Esophagus muscularis mucosa (tissue), 4 donors: ENCODE data around the gene CHST15. TPM values are rescaled to one million over a fixed set of nuclear protein-coding genes. Genes with fewer than 3 reads are reported as not detected.

ENCODE experiments used
- DNase-seq: peaks from one replicate; pipeline ENCODE4 v3.0.0-alpha.2; 2017; ENCODE audit errors: extremely low spot score
- H3K27ac ChIP-seq, 4 donors: fragments of 200-600 bp; sonication (generic); replicated peaks in 1 of 4; 1 replicate in 3 of 4; 2 replicates in 1 of 4; pipeline ENCODE4 v1.5.1; 2016 to 2019; ENCODE audit warnings: mild to moderate bottlenecking in 1 of 4
- H3K27me3 ChIP-seq, 4 donors: fragments of 200-600 bp; sonication (generic); one replicate each; pipeline versions ENCODE4 v1.5.1 to v1.6.0; 2016 to 2019
- H3K36me3 ChIP-seq, 4 donors: fragments of 200-600 bp; sonication (generic); one replicate each; pipeline ENCODE4 v1.5.1; 2016 to 2019
- H3K4me1 ChIP-seq, 4 donors: fragments of 200-600 bp; sonication (generic); one replicate each; pipeline ENCODE4 v1.5.1; 2016 to 2019
- H3K4me3 ChIP-seq, 4 donors: fragments of 200-600 bp; sonication (generic); 1 replicate in 2 of 4; 2 replicates in 2 of 4; pipeline ENCODE4 v1.5.1; 2016 to 2019; ENCODE audit warnings: mild to moderate bottlenecking in 4 of 4, moderate library complexity in 1 of 4
- H3K9me3 ChIP-seq, 4 donors: fragments of 200-600 bp; sonication (generic); 1 replicate in 3 of 4; 2 replicates in 1 of 4; pipeline ENCODE4 v1.5.1; 2016 to 2019
- EP300 ChIP-seq: sonication (generic); formaldehyde crosslinking; IDR thresholded peaks from one replicate; pipeline ENCODE4 v1.6.1; 2017; ENCODE audit warnings: antibody characterized with exemption
- POLR2A ChIP-seq: fragments of 450-650 bp; IDR thresholded peaks from one replicate; pipeline ENCODE4 v1.6.1; 2017; ENCODE audit warnings: antibody characterized with exemption, moderate library complexity, mild to moderate bottlenecking, low read depth
- POLR2AphosphoS5 ChIP-seq, 2 donors: sonication (generic); formaldehyde crosslinking; IDR thresholded peaks; one replicate each; pipeline ENCODE4 v1.6.1; 2017; ENCODE audit warnings: antibody characterized with exemption in 2 of 2
- WGBS: methylation state at CpG from one replicate; pipeline ENCODE4 v1.1.5; 2018; 5-methylcytosine and 5-hydroxymethylcytosine counted together
- intact Hi-C: fragments of 100-400 bp; cut with DNase I; formaldehyde crosslinking; loops from one replicate; pipeline ENCODE4 v1.15.1; 2023
- total RNA-seq, 4 donors: library from RNA; depleted of rRNA; stranded (reverse); fragments of >200 nt; gene quantifications; one replicate each; pipeline versions ENCODE4 v1.1.0 to v1.2.1, GENCODE V29; 2016
- TF ChIP-seq, protein P1 (sequence below), 3 experiments: fragments of 200-600 bp in 2 of 3; fragments of 450-650 bp in 1 of 3; sonication (generic) in 2 of 3; IDR thresholded peaks; one replicate each; pipeline ENCODE4 v1.5.1; 2017 to 2019; ENCODE audit warnings: antibody characterized with exemption in 3 of 3, mild to moderate bottlenecking in 2 of 3, moderate library complexity in 1 of 3

Gene CHST15
- total RNA-seq, 4 donors from 2014 or later, result 48.2 to 76.1 (median 62.5) TPM

DNA sequence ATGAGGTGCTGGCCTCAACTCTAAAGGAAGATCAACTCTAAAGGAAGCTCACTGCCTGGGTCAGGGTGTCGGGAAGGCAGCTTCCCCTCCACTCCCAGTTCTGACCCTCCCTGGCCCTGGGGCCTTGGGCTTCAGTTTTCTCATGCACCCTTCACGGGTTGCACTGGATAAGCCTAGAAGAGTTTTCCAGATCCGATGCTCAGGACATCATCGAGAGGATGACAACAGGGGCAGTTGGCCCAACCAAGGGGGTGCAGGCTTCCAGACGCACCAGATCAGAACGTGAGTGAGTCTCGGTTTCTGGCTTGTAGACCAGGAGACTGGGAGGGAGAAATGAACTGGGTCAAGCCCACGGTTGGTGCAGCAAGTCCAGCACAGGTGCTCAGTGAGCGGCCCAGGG, 34.2 kb upstream of the CHST15 start:
- Histone ChIP-seq H3K27ac (no peak overlapping the region), H3K27me3 (no peaks in the 10 kb centered on the region), H3K4me3 (no peak overlapping the region), H3K4me1 (peaks cover 0 to 5% (median 2%) of the 10 kb centered on the region in 4 donors), H3K36me3 (no peaks in the 10 kb centered on the region), H3K9me3 (no peaks in the 10 kb centered on the region)
- DNase-seq, result no peak
- WGBS, result 94% methylated on average over 4 of the region's 9 CpGs
- intact Hi-C loops, result no loop called here
- TF ChIP-seq EP300 (no peak), POLR2AphosphoS5 (IDR thresholded peaks at IDR 0.05) (no peak), POLR2A (no peak)
- TF ChIP-seq, protein P1, sequence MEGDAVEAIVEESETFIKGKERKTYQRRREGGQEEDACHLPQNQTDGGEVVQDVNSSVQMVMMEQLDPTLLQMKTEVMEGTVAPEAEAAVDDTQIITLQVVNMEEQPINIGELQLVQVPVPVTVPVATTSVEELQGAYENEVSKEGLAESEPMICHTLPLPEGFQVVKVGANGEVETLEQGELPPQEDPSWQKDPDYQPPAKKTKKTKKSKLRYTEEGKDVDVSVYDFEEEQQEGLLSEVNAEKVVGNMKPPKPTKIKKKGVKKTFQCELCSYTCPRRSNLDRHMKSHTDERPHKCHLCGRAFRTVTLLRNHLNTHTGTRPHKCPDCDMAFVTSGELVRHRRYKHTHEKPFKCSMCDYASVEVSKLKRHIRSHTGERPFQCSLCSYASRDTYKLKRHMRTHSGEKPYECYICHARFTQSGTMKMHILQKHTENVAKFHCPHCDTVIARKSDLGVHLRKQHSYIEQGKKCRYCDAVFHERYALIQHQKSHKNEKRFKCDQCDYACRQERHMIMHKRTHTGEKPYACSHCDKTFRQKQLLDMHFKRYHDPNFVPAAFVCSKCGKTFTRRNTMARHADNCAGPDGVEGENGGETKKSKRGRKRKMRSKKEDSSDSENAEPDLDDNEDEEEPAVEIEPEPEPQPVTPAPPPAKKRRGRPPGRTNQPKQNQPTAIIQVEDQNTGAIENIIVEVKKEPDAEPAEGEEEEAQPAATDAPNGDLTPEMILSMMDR (IDR thresholded peaks at IDR 0.05), result no peak

DNA sequence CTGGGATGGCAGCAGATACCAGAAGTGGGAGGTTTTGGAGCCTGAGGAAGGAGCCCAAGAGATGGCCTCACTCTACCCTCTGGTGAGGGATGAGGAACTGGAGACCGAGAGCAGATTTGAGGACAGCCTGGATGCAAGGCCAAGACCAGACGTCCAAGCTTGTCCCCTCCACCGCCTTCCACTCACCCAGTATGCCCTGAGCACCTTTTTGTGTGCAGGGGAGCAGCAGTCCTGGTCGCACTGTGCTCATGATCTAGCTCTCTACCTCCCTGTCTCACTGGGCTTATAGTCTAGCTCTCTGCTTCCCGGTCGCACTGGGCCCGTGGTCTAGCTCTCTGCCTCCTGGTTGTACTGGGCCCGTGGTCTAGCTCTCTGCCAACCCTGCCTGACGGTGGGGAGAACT, 33.6 kb upstream of the CHST15 start:
- WGBS, result 86% methylated on average over 7 of the region's 9 CpGs
- H3K36me3 ChIP-seq, result no peaks in the 10 kb centered on the region
- H3K27ac ChIP-seq, result no peak overlapping the region
- intact Hi-C loops, result no loop called here
- H3K9me3 ChIP-seq, result no peaks in the 10 kb centered on the region
- H3K4me3 ChIP-seq, result no peak overlapping the region
- DNase-seq, result no peak
- H3K4me1 ChIP-seq, result peaks cover 0 to 5% (median 2%) of the 10 kb centered on the region in 4 donors
- TF ChIP-seq POLR2A (no peak), EP300 (no peak), POLR2AphosphoS5 (IDR thresholded peaks at IDR 0.05) (no peak)
- TF ChIP-seq, protein P1 (IDR thresholded peaks at IDR 0.05), result no peak
- H3K27me3 ChIP-seq, result no peaks in the 10 kb centered on the region

- Histone ChIP-seq H3K4me1 (peaks cover 0 to 5% (median 2%) of the 10 kb centered on the region in 4 donors), H3K27ac (no peak overlapping the region), H3K9me3 (no peaks in the 10 kb centered on the region), H3K36me3 (no peaks in the 10 kb centered on the region), H3K4me3 (no peak overlapping the region), H3K27me3 (no peaks in the 10 kb centered on the region)
- TF ChIP-seq, protein P1 (IDR thresholded peaks at IDR 0.05), result no peak
- TF ChIP-seq POLR2AphosphoS5 (IDR thresholded peaks at IDR 0.05), result no peak
- no peak for TF ChIP-seq POLR2A
- no peak for TF ChIP-seq EP300
- DNase-seq, result no peak
- intact Hi-C loops, result no loop called here
- WGBS, result 82% methylated on average over 11 of the region's 11 CpGs
Measured at GRCh38 chr10:124126145-124126982, 33.0 kb upstream of the CHST15 start.

DNA sequence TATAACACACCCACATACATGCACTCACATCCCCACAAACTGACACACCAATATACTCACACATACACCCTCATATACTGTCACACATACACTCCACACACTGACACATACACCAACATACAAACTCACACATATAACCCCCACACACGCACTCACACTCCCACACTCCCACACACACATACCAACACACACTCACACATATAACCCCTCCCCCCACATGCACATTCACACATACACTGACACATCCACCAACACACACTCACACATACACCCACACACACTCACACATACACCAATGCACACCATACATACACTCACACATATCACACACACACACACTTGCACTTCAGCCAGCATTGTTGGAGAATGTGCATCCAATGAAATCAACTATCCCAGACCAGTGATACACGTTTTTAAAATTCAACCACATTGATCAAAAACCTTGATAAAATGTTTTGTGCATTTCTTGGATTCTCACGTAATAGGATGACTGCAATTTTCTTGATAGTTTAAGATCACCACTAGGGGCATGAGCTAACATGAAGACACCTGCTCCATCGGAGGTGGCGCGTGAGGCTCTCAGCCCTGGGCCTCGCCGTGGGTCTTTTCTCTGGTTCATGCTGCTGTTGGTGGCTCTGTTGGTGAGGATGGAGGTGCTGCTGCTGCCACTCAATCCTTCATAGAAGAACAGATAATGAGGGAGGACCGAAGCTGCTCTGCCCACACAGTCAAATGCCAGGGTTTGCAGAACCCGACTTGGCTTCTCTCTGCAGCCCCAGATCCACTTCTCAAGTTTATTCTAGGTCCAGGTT, 32.1 kb upstream of the CHST15 start:
- H3K27ac ChIP-seq, result no peak overlapping the region
- 74% methylated on average over 8 of the region's 10 CpGs for WGBS
- intact Hi-C loops, result no loop called here
- peaks cover 0 to 5% (median 2%) of the 10 kb centered on the region in 4 donors for H3K4me1 ChIP-seq
- TF ChIP-seq POLR2A, result no peak
- TF ChIP-seq, protein P1 (IDR thresholded peaks at IDR 0.05), result peak in 2 of 3 experiments; percentile 6 to 42
- no peaks in the 10 kb centered on the region for H3K36me3 ChIP-seq
- no peaks in the 10 kb centered on the region for H3K27me3 ChIP-seq
- DNase-seq, result no peak
- H3K9me3 ChIP-seq, result no peaks in the 10 kb centered on the region
- no peak overlapping the region for H3K4me3 ChIP-seq
